SK-N-SH treated with all-trans-retinoic acid at 6 μM for 48 hours (cell line): Measurements from ENCODE around the gene SCAPER.

Experiments
- ATAC-seq: fragments of 200-7000 bp; cut with Tn5 transposase; 3 replicates; pipeline ENCODE4 v1.9.1; 2020; ENCODE audit warnings: mild to moderate bottlenecking, moderate library complexity
- ARNTL ChIP-seq: fragments of 450-650 bp; formaldehyde crosslinking; IDR thresholded peaks from 2 replicates; pipeline ENCODE4 v1.5.0; 2020; ENCODE audit warnings: low read depth, mild to moderate bottlenecking, moderate library complexity, borderline replicate concordance
- CSDC2 ChIP-seq: fragments of 250-450 bp; sonication (Bioruptor Pico); IDR thresholded peaks from 2 replicates; pipeline ENCODE4 v1.5.0; 2020; ENCODE audit warnings: mild to moderate bottlenecking, moderate library complexity
- CSRNP3 ChIP-seq: fragments of 250-450 bp; sonication (Bioruptor Pico); IDR thresholded peaks from 2 replicates; pipeline ENCODE4 v1.5.1; 2021; ENCODE audit warnings: mild to moderate bottlenecking, moderate library complexity
- GLIS3 ChIP-seq: fragments of 250-450 bp; sonication (Bioruptor Pico); IDR thresholded peaks from 2 replicates; pipeline ENCODE4 v1.5.0; 2020; ENCODE audit warnings: mild to moderate bottlenecking, moderate library complexity
- ISL1 ChIP-seq: fragments of 250-450 bp; sonication (Bioruptor Pico); IDR thresholded peaks from 2 replicates; pipeline ENCODE4 v2.1.2; 2022; ENCODE audit warnings: mild to moderate bottlenecking, moderate library complexity
- PATZ1 ChIP-seq: fragments of 250-450 bp; sonication (Bioruptor Pico); IDR thresholded peaks from 2 replicates; pipeline ENCODE4 v1.8.0; 2020; ENCODE audit warnings: mild to moderate bottlenecking, moderate library complexity, borderline replicate concordance
- POU6F1 ChIP-seq: fragments of 250-450 bp; sonication (Bioruptor Pico); IDR thresholded peaks from 2 replicates; pipeline ENCODE4 v1.8.0; 2021; ENCODE audit warnings: low read depth, mild to moderate bottlenecking, moderate library complexity, borderline replicate concordance
- PPARA ChIP-seq: fragments of 250-450 bp; sonication (Bioruptor Pico); IDR thresholded peaks from 2 replicates; pipeline ENCODE4 v1.5.0; 2020; ENCODE audit warnings: mild to moderate bottlenecking, borderline replicate concordance
- RARB ChIP-seq: fragments of 250-450 bp; sonication (Bioruptor Pico); IDR thresholded peaks from 2 replicates; pipeline ENCODE4 v1.8.0; 2021; ENCODE audit warnings: mild to moderate bottlenecking, moderate library complexity
- TCF4 ChIP-seq: fragments of 250-450 bp; sonication (Bioruptor Pico); IDR thresholded peaks from 2 replicates; pipeline ENCODE4 v1.8.0; 2021; ENCODE audit warnings: mild to moderate bottlenecking, moderate library complexity, borderline replicate concordance
- TOX ChIP-seq: fragments of 250-450 bp; sonication (Bioruptor Pico); IDR thresholded peaks from 2 replicates; pipeline ENCODE4 v1.8.0; 2021; ENCODE audit warnings: mild to moderate bottlenecking, moderate library complexity, borderline replicate concordance
- TSHZ2 ChIP-seq: fragments of 250-450 bp; sonication (Bioruptor Pico); IDR thresholded peaks from 2 replicates; pipeline ENCODE4 v1.5.0; 2020; ENCODE audit warnings: mild to moderate bottlenecking, moderate library complexity
- ZC3H10 ChIP-seq: fragments of 250-450 bp; sonication (Bioruptor Pico); IDR thresholded peaks from 2 replicates; pipeline ENCODE4 v1.5.1; 2021; ENCODE audit warnings: mild to moderate bottlenecking, moderate library complexity
- ZFP30 ChIP-seq: fragments of 450-650 bp; formaldehyde crosslinking; IDR thresholded peaks from 2 replicates; pipeline ENCODE4 v1.5.0; 2022; ENCODE audit warnings: mild to moderate bottlenecking, moderate library complexity
- ZNF70 ChIP-seq: fragments of 450-650 bp; formaldehyde crosslinking; IDR thresholded peaks from 2 replicates; pipeline ENCODE4 v1.5.0; 2020; ENCODE audit warnings: mild to moderate bottlenecking, moderate library complexity

SCAPER gene

GRCh38 chr15:76495487-76495886 is 409.7 kb downstream of the SCAPER start:
- TF ChIP-seq TCF4 (CRISPR knock-in tag) = no peak
- no peak for TF ChIP-seq GLIS3 (CRISPR knock-in tag)
- TF ChIP-seq CSDC2 (CRISPR knock-in tag) = no peak
- TF ChIP-seq PPARA = no peak
- TF ChIP-seq CSRNP3 (CRISPR knock-in tag) = no peak
- no peak for TF ChIP-seq POU6F1 (CRISPR knock-in tag)
- no peak for TF ChIP-seq RARB (CRISPR knock-in tag)
- TF ChIP-seq TOX (CRISPR knock-in tag) = no peak
- no peak for TF ChIP-seq TSHZ2 (CRISPR knock-in tag)
- no peak for ATAC-seq

GRCh38 chr15:76492538-76492937 is 412.6 kb downstream of the SCAPER start:
- TF ChIP-seq TSHZ2 (CRISPR knock-in tag) (no peak), ZC3H10 (CRISPR knock-in tag) (no peak), CSRNP3 (CRISPR knock-in tag) (no peak), PPARA (no peak), ZFP30 (no peak)
- TF ChIP-seq, all 23 proteins: peak for 0
- no peak for ATAC-seq

- no peak for TF ChIP-seq PATZ1 (CRISPR knock-in tag)
- no peak for TF ChIP-seq PPARA
- TF ChIP-seq POU6F1 (CRISPR knock-in tag) = no peak
- no peak for TF ChIP-seq CSRNP3 (CRISPR knock-in tag)
- TF ChIP-seq ZNF70 (CRISPR knock-in tag) = no peak
- no peak for TF ChIP-seq ARNTL (CRISPR knock-in tag)
- TF ChIP-seq TSHZ2 (CRISPR knock-in tag) = no peak
- no peak for TF ChIP-seq ISL1 (CRISPR knock-in tag)
- no peak for TF ChIP-seq TOX (CRISPR knock-in tag)
- no peak for ATAC-seq
These were observed 421.4 kb downstream of the SCAPER start for GRCh38 chr15:76483752-76484151.
